GM10248 (cell line): Measurements from ENCODE around the gene NELL1.

Source experiments
- CTCF ChIA-PET: fragments of 300-600 bp; sonication (Branson Sonifier 250); formaldehyde crosslinking; extraction: SDS; loops from one replicate; lab custom pipeline; 2021; ENCODE audit warnings: antibody characterized with exemption; lab: Yijun Ruan, JAX
- POLR2A ChIA-PET: fragments of 350-650 bp; sonication (Branson Sonifier 250); formaldehyde crosslinking; extraction: SDS; loops from one replicate; lab custom pipeline; 2020; ENCODE audit warnings: antibody characterized with exemption; lab: Yijun Ruan, JAX
- DNase-seq: peaks from one replicate; pipeline ENCODE4 v3.0.0; 2012; ENCODE audit errors: extremely low spot score
- CTCF ChIP-seq: IDR thresholded peaks from 2 replicates; pipeline ENCODE4 v1.5.1; 2012; ENCODE audit warnings: mild to moderate bottlenecking, low read depth; ENCODE audit errors: extremely low read depth, missing control alignments, control extremely low read depth

NELL1 gene

GRCh38 chr11:21250196-21250595 lies 580.8 kb downstream of the NELL1 start:
- ChIA-PET POLR2A (no interaction called here), CTCF (interaction anchor here (2.0 kb wide), 1 partner anchor 10 kb away, joined by 4 read pairs; no protein-coding TSS in a partner anchor)
- DNase-seq: no peak
- no peak for TF ChIP-seq CTCF

GRCh38 chr11:21254055-21254454 lies 584.7 kb downstream of the NELL1 start:
- ChIA-PET POLR2A (no interaction called here), CTCF (interaction anchor here (3.8 kb wide), 1 partner anchor 8 kb away, joined by 19 read pairs; no protein-coding TSS in a partner anchor)
- no peak for TF ChIP-seq CTCF
- DNase-seq: no peak

- POLR2A ChIA-PET: no interaction called here
- no peak for DNase-seq
- CTCF ChIA-PET: interaction anchor here (3.8 kb wide), 1 partner anchor 9 kb away, joined by 19 read pairs; no protein-coding TSS in a partner anchor
- no peak for TF ChIP-seq CTCF
These were observed 585.4 kb downstream of the NELL1 start for GRCh38 chr11:21254790-21255189.

- CTCF ChIA-PET: interaction anchor here (1.2 to 3.8 kb wide), 3 partner anchors 9 to 254 kb away, joined by 3 to 19 read pairs (median 3); no protein-coding TSS in a partner anchor
- no peak for TF ChIP-seq CTCF
These were observed 588.1 kb downstream of the NELL1 start for GRCh38 chr11:21257461-21257860.

GRCh38 chr11:21258414-21258813 lies 589.0 kb downstream of the NELL1 start:
- TF ChIP-seq CTCF: no peak
- CTCF ChIA-PET: no interaction called here

More at GRCh38 chr11:21257461-21257860, 588.1 kb downstream of the NELL1 start:
- POLR2A ChIA-PET: no interaction called here
- DNase-seq: no peak

GRCh38 chr11:21260101-21260500 lies 590.7 kb downstream of the NELL1 start:
- TF ChIP-seq CTCF: no peak
- CTCF ChIA-PET: no interaction called here
- POLR2A ChIA-PET: no interaction called here
- no peak for DNase-seq

More at GRCh38 chr11:21258414-21258813, 589.0 kb downstream of the NELL1 start:
- no peak for DNase-seq
- POLR2A ChIA-PET: no interaction called here
